Choroid plexus epithelial cell (primary cell): ENCODE measurements around the gene COL4A1.

Source experiments
- DNase-seq: peaks from one replicate; pipeline ENCODE4 v3.0.0-alpha.2; 2010; ENCODE audit warnings: low read depth
- H3K4me3 ChIP-seq: 2 replicates; pipeline ENCODE4 v1.5.1; 2011; ENCODE audit warnings: low read depth, mild to moderate bottlenecking, control low read depth, low read length, moderate library complexity
- CTCF ChIP-seq: conservative IDR thresholded peaks from 2 replicates; pipeline ENCODE4 v1.5.1; 2011; ENCODE audit warnings: low read depth, mild to moderate bottlenecking, control low read depth, inconsistent platforms, low read length, moderate library complexity

Gene COL4A1

GRCh38 chr13:110214637-110215036 is 92.3 kb downstream of the COL4A1 start:
- H3K4me3 ChIP-seq, result no peak overlapping the region
- TF ChIP-seq CTCF, result no peak
- no peak for DNase-seq

- DNase-seq, result no peak
- TF ChIP-seq CTCF, result no peak
- H3K4me3 ChIP-seq, result no peak overlapping the region
These were observed 93.4 kb downstream of the COL4A1 start for GRCh38 chr13:110213461-110214074.

- TF ChIP-seq CTCF, result no peak
- no peak for DNase-seq
- H3K4me3 ChIP-seq, result no peak overlapping the region
These were observed 94.4 kb downstream of the COL4A1 start for GRCh38 chr13:110212529-110212928.

- TF ChIP-seq CTCF, result no peak
- no peak for DNase-seq
- no peak overlapping the region for H3K4me3 ChIP-seq
These were observed 95.2 kb downstream of the COL4A1 start for GRCh38 chr13:110211735-110212134.

GRCh38 chr13:110211046-110211445 is 95.9 kb downstream of the COL4A1 start:
- no peak for DNase-seq
- TF ChIP-seq CTCF, result no peak
- H3K4me3 ChIP-seq, result no peak overlapping the region

- DNase-seq, result no peak
- no peak overlapping the region for H3K4me3 ChIP-seq
- no peak for TF ChIP-seq CTCF
These were observed 96.4 kb downstream of the COL4A1 start for GRCh38 chr13:110210604-110210985.

GRCh38 chr13:110209950-110210603 is 96.9 kb downstream of the COL4A1 start:
- no peak overlapping the region for H3K4me3 ChIP-seq
- no peak for DNase-seq
- no peak for TF ChIP-seq CTCF
